ENCODE measurements around the gene CGAS. TPM values are rescaled to one million over a fixed set of nuclear protein-coding genes. Genes with fewer than 3 reads are reported as not detected.

The CGAS gene
- total and polyA plus RNA-seq, 3 experiments from 2014 or later, result 13.2 to 49.3 (median 48.3) TPM

DNA sequence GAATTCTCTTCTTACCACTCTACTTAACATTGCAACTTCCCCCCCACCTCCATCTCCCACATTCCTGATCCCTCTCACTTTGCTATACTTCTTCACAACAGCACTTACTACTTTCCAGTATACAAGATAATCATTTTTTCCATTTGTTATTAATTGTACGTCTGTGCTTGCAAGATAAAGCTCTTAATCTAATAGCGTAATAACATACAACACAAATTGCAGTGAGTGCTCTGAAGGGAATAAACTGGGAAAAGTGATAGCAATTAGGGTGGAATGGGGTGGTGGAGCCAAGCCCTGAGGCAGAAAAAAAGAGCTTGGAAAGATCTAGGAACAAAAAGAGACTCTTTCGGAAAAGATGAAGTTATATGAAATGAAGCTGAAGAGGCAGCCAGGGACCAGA, 8.5 kb downstream of the CGAS start:
- no peak overlapping the region for H3K27ac ChIP-seq (ENCODE audit: low read depth, low read length)
- Mint-ChIP-seq H3K36me3 (peaks cover 9 to 59% (median 25%) of the 10 kb centered on the region in 3 donors), H3K27ac (peak overlapping the region in 4 of 8 donors; percentile 7 to 39 (median 16)), H3K9me3 (no peaks in the 10 kb centered on the region), H3K4me3 (peak overlapping the region in 1 of 7 donors; percentile 9), H3K4me1 (peaks cover 25 to 70% (median 61%) of the 10 kb centered on the region in 3 donors), H3K27me3 (no peaks in the 10 kb centered on the region)
- no peak overlapping the region for H3K4me3 ChIP-seq (ENCODE audit: low read length)
- peaks cover 3% of the 10 kb centered on the region for H3K36me3 ChIP-seq (ENCODE audit: insufficient read depth, low read length)
- ChIA-PET POLR2A (no interaction called here), CTCF (no interaction called here)
- no peak for DNase-seq
- H3K4me1 ChIP-seq (ENCODE audit: insufficient read depth, low read length), result no peaks in the 10 kb centered on the region
- H3K9me3 ChIP-seq (ENCODE audit: low read length), result no peaks in the 10 kb centered on the region
- H3K27me3 ChIP-seq (ENCODE audit: insufficient read depth, low read length, poor library complexity, severe bottlenecking), result no peaks in the 10 kb centered on the region

GRCh38 chr6:73435236-73435635, 16.9 kb downstream of the CGAS start:
- H3K4me3 ChIP-seq (ENCODE audit: low read length), result no peak overlapping the region
- no peak for DNase-seq
- Mint-ChIP-seq H3K36me3 (peaks cover 2 to 61% (median 20%) of the 10 kb centered on the region in 3 donors), H3K27me3 (no peaks in the 10 kb centered on the region), H3K27ac (no peak overlapping the region), H3K4me1 (peaks cover 12 to 42% (median 35%) of the 10 kb centered on the region in 3 donors), H3K9me3 (no peaks in the 10 kb centered on the region), H3K4me3 (no peak overlapping the region)
- ChIA-PET POLR2A (no interaction called here), CTCF (interaction anchor here (1.1 kb wide), 1 partner anchor 46 kb away, joined by 4 read pairs; no protein-coding TSS in a partner anchor)
- H3K27me3 ChIP-seq (ENCODE audit: insufficient read depth, low read length, poor library complexity, severe bottlenecking), result no peaks in the 10 kb centered on the region
- no peak overlapping the region for H3K27ac ChIP-seq (ENCODE audit: low read depth, low read length)
- H3K9me3 ChIP-seq (ENCODE audit: low read length), result no peaks in the 10 kb centered on the region
- H3K36me3 ChIP-seq (ENCODE audit: insufficient read depth, low read length), result peaks cover 4% of the 10 kb centered on the region
- H3K4me1 ChIP-seq (ENCODE audit: insufficient read depth, low read length), result no peaks in the 10 kb centered on the region

- Histone ChIP-seq H3K36me3 (ENCODE audit: insufficient read depth, low read length) (no peaks in the 10 kb centered on the region), H3K27me3 (ENCODE audit: insufficient read depth, low read length, poor library complexity, severe bottlenecking) (no peaks in the 10 kb centered on the region), H3K4me3 (ENCODE audit: low read length) (no peak overlapping the region), H3K9me3 (ENCODE audit: low read length) (no peaks in the 10 kb centered on the region), H3K4me1 (ENCODE audit: insufficient read depth, low read length) (peaks cover 23% of the 10 kb centered on the region), H3K27ac (ENCODE audit: low read depth, low read length) (peak overlapping the region; percentile 75)
- ChIA-PET POLR2A (interaction anchor here (1.6 kb wide), 1 partner anchor 29 kb away, joined by 8 read pairs; no protein-coding TSS in a partner anchor), CTCF (interaction anchor here (1.0 to 1.1 kb wide), 3 partner anchors 29 to 40 kb away, joined by 3 read pairs; partner anchors contain the start of gene MTO1)
- no peaks in the 10 kb centered on the region for H3K27me3 Mint-ChIP-seq
- peaks cover 24 to 38% (median 37%) of the 10 kb centered on the region in 3 donors for H3K4me1 Mint-ChIP-seq
- no peaks in the 10 kb centered on the region for H3K9me3 Mint-ChIP-seq
- H3K27ac Mint-ChIP-seq, result peak overlapping the region; percentile 97 to 99 (median 98)
- no peak for DNase-seq
- peak overlapping the region in 3 of 7 donors; percentile 64 to 81 (median 78) for H3K4me3 Mint-ChIP-seq
- peaks cover 4 to 27% (median 8%) of the 10 kb centered on the region in 3 donors for H3K36me3 Mint-ChIP-seq
Observed at GRCh38 chr6:73421534-73421933, 30.6 kb downstream of the CGAS start.

DNA sequence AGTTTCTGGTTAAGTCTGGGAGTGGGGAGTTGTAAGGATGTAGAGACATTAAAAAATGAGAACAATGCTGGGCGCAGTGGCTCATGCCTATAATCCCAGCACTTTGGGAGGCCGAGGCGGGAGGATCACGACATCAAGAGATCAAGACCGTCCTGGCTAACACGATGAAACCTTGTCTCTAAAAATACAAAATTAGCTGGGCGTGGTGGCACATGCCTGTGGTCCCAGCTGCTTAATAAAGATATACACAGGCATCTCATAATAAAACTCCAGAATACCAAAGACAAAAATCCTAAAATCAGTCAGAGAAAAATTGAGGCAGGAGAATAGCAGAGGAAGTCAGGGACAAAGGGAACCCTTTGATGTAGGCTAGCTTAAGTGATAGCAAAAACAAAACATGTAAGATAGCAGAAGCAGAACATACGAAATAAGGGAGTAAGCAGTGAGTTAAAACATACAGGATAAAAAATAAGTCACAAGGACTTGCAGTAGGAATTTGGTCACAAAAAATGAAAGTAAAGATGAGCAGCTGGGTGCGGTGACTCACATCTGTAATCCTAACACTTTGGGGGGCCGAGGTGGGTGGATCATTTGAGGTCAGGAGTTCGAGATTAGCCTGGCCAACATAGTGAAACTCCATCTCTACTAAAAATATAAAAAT, 33.9 kb downstream of the CGAS start:
- Histone ChIP-seq H3K36me3 (ENCODE audit: insufficient read depth, low read length) (no peaks in the 10 kb centered on the region), H3K4me1 (ENCODE audit: insufficient read depth, low read length) (peaks cover 20% of the 10 kb centered on the region), H3K27me3 (ENCODE audit: insufficient read depth, low read length, poor library complexity, severe bottlenecking) (no peaks in the 10 kb centered on the region), H3K4me3 (ENCODE audit: low read length) (no peak overlapping the region), H3K27ac (ENCODE audit: low read depth, low read length) (no peak overlapping the region), H3K9me3 (ENCODE audit: low read length) (no peaks in the 10 kb centered on the region)
- H3K4me1 Mint-ChIP-seq, result peaks cover 22 to 35% (median 27%) of the 10 kb centered on the region in 3 donors
- no peaks in the 10 kb centered on the region for H3K27me3 Mint-ChIP-seq
- ChIA-PET CTCF (no interaction called here), POLR2A (no interaction called here)
- H3K27ac Mint-ChIP-seq, result peak overlapping the region; percentile 18 to 94 (median 81)
- DNase-seq, result no peak
- H3K9me3 Mint-ChIP-seq, result no peaks in the 10 kb centered on the region
- peaks cover 0 to 33% (median 10%) of the 10 kb centered on the region in 3 donors for H3K36me3 Mint-ChIP-seq
- H3K4me3 Mint-ChIP-seq, result peak overlapping the region in 1 of 7 donors; percentile 4

DNA sequence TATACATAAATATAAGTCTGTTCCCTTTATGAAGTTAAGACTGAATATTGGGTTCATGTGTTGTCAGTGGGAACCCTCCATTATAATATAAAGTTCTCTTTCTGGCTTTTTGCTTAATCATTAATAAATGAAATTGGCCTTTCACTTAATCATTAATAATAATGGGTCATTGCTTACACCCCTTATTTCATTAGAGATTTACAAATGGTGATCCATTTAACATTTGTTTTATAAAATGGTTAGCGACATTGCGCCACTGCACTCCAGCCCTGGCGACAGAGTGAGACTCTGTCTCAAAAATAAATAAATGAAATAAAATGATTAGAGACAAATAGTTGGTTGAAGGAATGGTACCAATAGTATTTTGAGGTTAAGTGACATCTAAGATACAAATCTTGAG, 39.0 kb downstream of the CGAS start:
- no peak for DNase-seq
- ChIA-PET CTCF (no interaction called here), POLR2A (no interaction called here)
- H3K4me3 ChIP-seq (ENCODE audit: low read length), result no peak overlapping the region
- H3K9me3 ChIP-seq (ENCODE audit: low read length), result no peaks in the 10 kb centered on the region
- Mint-ChIP-seq H3K27me3 (no peaks in the 10 kb centered on the region), H3K4me3 (no peak overlapping the region), H3K27ac (no peak overlapping the region), H3K4me1 (peaks cover under 1 to 11% (median 4%) of the 10 kb centered on the region in 3 donors), H3K9me3 (no peaks in the 10 kb centered on the region), H3K36me3 (peaks cover 0 to 29% (median 12%) of the 10 kb centered on the region in 3 donors)
- no peaks in the 10 kb centered on the region for H3K36me3 ChIP-seq (ENCODE audit: insufficient read depth, low read length)
- no peaks in the 10 kb centered on the region for H3K4me1 ChIP-seq (ENCODE audit: insufficient read depth, low read length)
- H3K27ac ChIP-seq (ENCODE audit: low read depth, low read length), result no peak overlapping the region
- H3K27me3 ChIP-seq (ENCODE audit: insufficient read depth, low read length, poor library complexity, severe bottlenecking), result no peaks in the 10 kb centered on the region

DNA sequence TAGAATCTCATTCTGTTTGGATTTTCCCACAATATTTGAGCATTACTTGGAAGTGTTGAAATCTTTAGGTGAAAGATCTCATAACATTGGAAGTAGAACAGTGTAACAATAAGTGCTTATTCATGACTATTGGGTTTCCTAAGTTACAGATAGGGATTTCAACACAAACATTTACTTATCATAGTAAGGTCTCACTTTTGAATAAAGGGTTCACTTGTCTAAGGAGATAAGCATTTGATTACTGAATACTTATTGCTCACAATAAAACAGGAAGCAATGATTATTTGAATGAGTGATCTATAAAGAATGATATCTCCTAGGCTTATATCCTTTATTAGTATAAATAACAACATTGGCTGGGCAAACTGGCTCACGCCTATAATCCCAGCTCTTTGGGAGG, 42.7 kb downstream of the CGAS start:
- H3K4me1 Mint-ChIP-seq, result no peaks in the 10 kb centered on the region

GRCh38 chr6:73400656-73401055, 51.4 kb downstream of the CGAS start:
- Histone ChIP-seq H3K4me1 (ENCODE audit: insufficient read depth, low read length) (no peaks in the 10 kb centered on the region), H3K4me3 (ENCODE audit: low read length) (no peak overlapping the region), H3K27ac (ENCODE audit: low read depth, low read length) (no peak overlapping the region), H3K27me3 (ENCODE audit: insufficient read depth, low read length, poor library complexity, severe bottlenecking) (no peaks in the 10 kb centered on the region), H3K36me3 (ENCODE audit: insufficient read depth, low read length) (no peaks in the 10 kb centered on the region), H3K9me3 (ENCODE audit: low read length) (no peaks in the 10 kb centered on the region)
- CTCF ChIA-PET, result interaction anchor here (1.3 kb wide), 1 partner anchor 12 kb away, joined by 3 read pairs; no protein-coding TSS in a partner anchor
- H3K4me1 Mint-ChIP-seq, result peaks cover 0 to 7% (median 0%) of the 10 kb centered on the region in 3 donors
- H3K27me3 Mint-ChIP-seq, result no peaks in the 10 kb centered on the region
- H3K9me3 Mint-ChIP-seq, result no peaks in the 10 kb centered on the region
- DNase-seq, result no peak
- H3K36me3 Mint-ChIP-seq, result peaks cover 0 to 6% (median 2%) of the 10 kb centered on the region in 3 donors
- POLR2A ChIA-PET, result no interaction called here
- H3K27ac Mint-ChIP-seq, result no peak overlapping the region
- H3K4me3 Mint-ChIP-seq, result no peak overlapping the region

More for the DNA sequence above, 42.7 kb downstream of the CGAS start:
- H3K27me3 ChIP-seq (ENCODE audit: insufficient read depth, low read length, poor library complexity, severe bottlenecking), result no peaks in the 10 kb centered on the region
- H3K4me3 ChIP-seq (ENCODE audit: low read length), result no peak overlapping the region
- CTCF ChIA-PET, result no interaction called here
- H3K36me3 Mint-ChIP-seq, result peaks cover 0 to 13% (median 6%) of the 10 kb centered on the region in 3 donors
- H3K27ac ChIP-seq (ENCODE audit: low read depth, low read length), result no peak overlapping the region
- no peaks in the 10 kb centered on the region for H3K9me3 ChIP-seq (ENCODE audit: low read length)
- H3K36me3 ChIP-seq (ENCODE audit: insufficient read depth, low read length), result no peaks in the 10 kb centered on the region
- no peaks in the 10 kb centered on the region for H3K4me1 ChIP-seq (ENCODE audit: insufficient read depth, low read length)
- no peaks in the 10 kb centered on the region for H3K9me3 Mint-ChIP-seq
- DNase-seq, result no peak
- H3K27ac Mint-ChIP-seq, result no peak overlapping the region
- H3K27me3 Mint-ChIP-seq, result no peaks in the 10 kb centered on the region
- POLR2A ChIA-PET, result no interaction called here
- no peak overlapping the region for H3K4me3 Mint-ChIP-seq

DNA sequence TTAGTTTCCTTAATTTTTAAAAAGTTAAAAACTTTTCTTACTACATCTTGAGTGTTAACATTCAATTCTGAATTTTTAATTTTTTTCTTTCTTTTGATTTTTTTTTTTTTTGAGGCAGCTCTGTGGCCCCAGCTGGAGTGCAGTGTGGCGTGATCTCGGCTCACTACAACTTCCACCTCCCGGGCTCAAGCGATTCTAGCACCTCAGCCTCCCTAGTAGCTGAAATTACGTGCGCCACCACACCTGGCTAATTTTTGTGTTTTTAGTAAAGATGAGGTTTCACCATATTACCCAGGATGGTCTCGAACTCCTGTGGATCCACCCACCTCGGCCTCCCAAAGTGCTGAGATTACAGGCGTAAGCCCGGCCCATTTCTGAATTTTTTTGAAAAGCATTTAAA, 56.2 kb downstream of the CGAS start:
- Mint-ChIP-seq H3K27me3 (no peaks in the 10 kb centered on the region), H3K9me3 (no peaks in the 10 kb centered on the region), H3K4me1 (peaks cover 12 to 31% (median 13%) of the 10 kb centered on the region in 3 donors), H3K36me3 (peaks cover 0 to 2% (median 0%) of the 10 kb centered on the region in 3 donors), H3K4me3 (peak overlapping the region in 1 of 7 donors; percentile 44), H3K27ac (peak overlapping the region in 1 of 8 donors; percentile 28)
- no peaks in the 10 kb centered on the region for H3K36me3 ChIP-seq (ENCODE audit: insufficient read depth, low read length)
- DNase-seq, result no peak
- H3K9me3 ChIP-seq (ENCODE audit: low read length), result no peaks in the 10 kb centered on the region
- ChIA-PET CTCF (interaction anchor here (0.6 to 1.5 kb wide), 3 partner anchors 8 to 65 kb away, joined by 3 to 5 read pairs (median 4); partner anchors contain the start of gene MTO1), POLR2A (interaction anchor here (3.0 kb wide), 1 partner anchor 66 kb away, joined by 10 read pairs; the partner anchor contains the start of gene MTO1)
- H3K27me3 ChIP-seq (ENCODE audit: insufficient read depth, low read length, poor library complexity, severe bottlenecking), result no peaks in the 10 kb centered on the region
- no peak overlapping the region for H3K27ac ChIP-seq (ENCODE audit: low read depth, low read length)
- H3K4me3 ChIP-seq (ENCODE audit: low read length), result no peak overlapping the region
- H3K4me1 ChIP-seq (ENCODE audit: insufficient read depth, low read length), result no peaks in the 10 kb centered on the region
